Omental fat pad (tissue), 4 donors: ENCODE measurements around the gene VARS1. TPM values are rescaled to one million over a fixed set of nuclear protein-coding genes. Genes with fewer than 3 reads are reported as not detected.
A peak's percentile ranks its signal among the peaks of the same experiment; 100 is the strongest.
"Not testable (repeated sequence)": the region's sequence is repeated elsewhere in the genome, so short reads cannot be mapped to it uniquely, and the experiment has no call there.

Source experiments
- ATAC-seq: fragments of 150-250 bp; one replicate; pipeline ENCODE4 v1.9.1; 2016; ENCODE audit warnings: mild to moderate bottlenecking, moderate library complexity; ENCODE audit not compliant: low FRiP score
- DNase-seq: peaks from one replicate; pipeline ENCODE4 v3.0.0-alpha.2; 2019; ENCODE audit warnings: low spot score
- total RNA-seq, 4 donors: library from RNA; depleted of rRNA; stranded (reverse); fragments of >200 nt; gene quantifications; one replicate each; pipeline ENCODE4 v1.1.0, GENCODE V29; 2016
- TF ChIP-seq, protein P1 (sequence below), 3 donors: fragments of 450-650 bp; IDR thresholded peaks; one replicate each; pipeline ENCODE4 v1.5.1; 2016 to 2017; ENCODE audit warnings: antibody characterized with exemption in 3 of 3, mild to moderate bottlenecking in 3 of 3, moderate library complexity in 2 of 3

Gene VARS1
- 10 to 100 TPM; 31.6 to 47.0 (median 34.6) TPM for total RNA-seq

DNA sequence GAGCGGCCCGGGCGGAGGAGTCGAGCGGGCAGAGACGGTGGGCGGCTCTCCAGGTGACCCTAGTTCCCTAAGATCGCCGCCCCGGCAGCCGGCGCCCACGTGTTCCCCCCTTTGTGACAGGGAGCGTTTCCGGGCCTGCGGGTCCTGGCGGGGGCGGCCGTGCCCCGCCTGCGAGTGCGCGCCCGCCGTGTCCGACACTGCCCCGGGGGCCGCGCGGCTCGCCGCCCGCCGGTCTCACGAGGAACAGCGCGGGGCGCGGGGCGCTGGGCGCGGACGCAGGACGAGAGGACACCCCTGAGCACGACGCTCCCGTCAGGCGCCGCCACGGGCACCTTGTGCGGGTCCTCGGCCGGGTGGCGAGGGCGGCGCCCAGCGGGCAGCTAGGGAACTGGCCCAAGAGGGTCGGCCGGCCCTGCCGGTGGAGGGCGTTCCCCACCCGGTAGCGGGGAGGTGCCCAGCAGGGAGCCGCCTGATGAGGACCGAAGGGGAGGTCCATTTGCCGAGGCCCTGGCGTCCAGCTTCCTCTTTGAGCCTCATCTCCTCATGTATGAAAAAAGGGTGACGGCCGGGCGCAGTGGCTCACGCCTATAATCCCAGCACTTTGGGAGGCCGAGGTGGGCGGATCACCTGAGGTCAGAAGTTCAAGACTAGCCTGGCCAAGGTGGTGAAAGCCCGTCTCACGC, at the start of gene VARS1:
TSS of gene VARS1 (minus strand) at position 137 of the 683 bp plus-strand sequence. CDS start 535 bp downstream, outside the sequence.
- TF ChIP-seq, protein P1, sequence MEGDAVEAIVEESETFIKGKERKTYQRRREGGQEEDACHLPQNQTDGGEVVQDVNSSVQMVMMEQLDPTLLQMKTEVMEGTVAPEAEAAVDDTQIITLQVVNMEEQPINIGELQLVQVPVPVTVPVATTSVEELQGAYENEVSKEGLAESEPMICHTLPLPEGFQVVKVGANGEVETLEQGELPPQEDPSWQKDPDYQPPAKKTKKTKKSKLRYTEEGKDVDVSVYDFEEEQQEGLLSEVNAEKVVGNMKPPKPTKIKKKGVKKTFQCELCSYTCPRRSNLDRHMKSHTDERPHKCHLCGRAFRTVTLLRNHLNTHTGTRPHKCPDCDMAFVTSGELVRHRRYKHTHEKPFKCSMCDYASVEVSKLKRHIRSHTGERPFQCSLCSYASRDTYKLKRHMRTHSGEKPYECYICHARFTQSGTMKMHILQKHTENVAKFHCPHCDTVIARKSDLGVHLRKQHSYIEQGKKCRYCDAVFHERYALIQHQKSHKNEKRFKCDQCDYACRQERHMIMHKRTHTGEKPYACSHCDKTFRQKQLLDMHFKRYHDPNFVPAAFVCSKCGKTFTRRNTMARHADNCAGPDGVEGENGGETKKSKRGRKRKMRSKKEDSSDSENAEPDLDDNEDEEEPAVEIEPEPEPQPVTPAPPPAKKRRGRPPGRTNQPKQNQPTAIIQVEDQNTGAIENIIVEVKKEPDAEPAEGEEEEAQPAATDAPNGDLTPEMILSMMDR (IDR thresholded peaks at IDR 0.05): peak in 2 of 3 donors; percentile 3 to 92
- ATAC-seq: peak; percentile 95
- peak; percentile 59 for DNase-seq

DNA sequence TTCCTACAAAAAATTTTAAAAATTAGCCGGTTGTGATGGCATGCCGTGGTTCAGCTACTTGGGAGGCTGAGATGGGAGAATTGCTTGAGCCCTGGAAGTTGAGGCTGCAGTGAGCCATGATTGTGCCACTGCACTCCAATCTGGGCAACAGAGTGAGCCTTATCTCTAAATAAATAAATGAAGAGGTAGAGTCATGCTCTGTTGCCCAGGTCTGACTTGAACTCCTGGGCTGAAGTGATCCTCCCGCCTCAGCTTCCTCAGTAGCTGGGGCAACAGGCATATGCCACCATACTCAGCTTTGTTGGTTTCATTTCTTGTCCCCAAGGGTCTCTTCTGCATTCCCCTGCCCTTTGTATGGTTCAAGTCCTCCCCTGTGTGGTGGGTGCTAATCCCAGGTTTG, 49.0 kb upstream of the VARS1 start:
- TF ChIP-seq, protein P1 (IDR thresholded peaks at IDR 0.05): no peak
- DNase-seq (no peak), ATAC-seq (no peak)

- DNase-seq: no peak
- TF ChIP-seq, protein P1 (IDR thresholded peaks at IDR 0.05): no peak
- no peak for ATAC-seq
Measured at GRCh38 chr6:31842053-31842452, 46.5 kb upstream of the VARS1 start.

DNA sequence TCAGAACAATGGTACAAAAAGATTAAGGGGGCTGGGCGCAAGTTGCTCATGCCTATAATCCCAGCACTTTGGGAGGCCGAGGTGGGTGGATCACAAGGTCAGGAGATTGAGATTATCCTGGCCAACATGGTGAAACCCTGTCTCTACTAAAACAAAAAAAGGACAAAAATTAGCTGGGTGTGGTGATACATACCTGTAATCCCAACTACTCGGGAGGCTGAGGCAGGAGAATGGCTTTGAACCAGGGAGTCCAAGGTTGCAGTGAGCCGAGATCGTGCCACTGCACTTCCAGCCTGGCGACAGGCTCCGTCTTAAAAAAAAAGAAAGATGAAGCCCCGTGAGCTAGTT, 44.2 kb upstream of the VARS1 start:
- not testable (repeated sequence) for DNase-seq, ATAC-seq

GRCh38 chr6:31838968-31839367, 43.4 kb upstream of the VARS1 start:
- no peak for ATAC-seq
- TF ChIP-seq, protein P1 (IDR thresholded peaks at IDR 0.05): no peak
- no peak for DNase-seq

- not testable (repeated sequence) for ATAC-seq, DNase-seq
Measured at GRCh38 chr6:31838114-31838553, 42.6 kb upstream of the VARS1 start.

GRCh38 chr6:31837369-31838113, 42.0 kb upstream of the VARS1 start:
- TF ChIP-seq, protein P1 (IDR thresholded peaks at IDR 0.05): no peak
- ATAC-seq: no peak
- no peak for DNase-seq
